Liver (tissue), 3 donors: ENCODE data around the gene CREBBP.

Source experiments
- GABPA ChIP-seq, 2 donors: IDR thresholded peaks in 1 of 2; conservative IDR thresholded peaks in 1 of 2; 2 replicates each; pipeline ENCODE4 v1.6.1; 2016; ENCODE audit warnings: antibody characterized with exemption in 2 of 2, mild to moderate bottlenecking in 1 of 2, moderate library complexity in 1 of 2
- RAD21 ChIP-seq, 2 donors: IDR thresholded peaks; 2 replicates each; pipeline ENCODE4 v1.6.1; 2016; ENCODE audit warnings: antibody characterized with exemption in 2 of 2, mild to moderate bottlenecking in 2 of 2
- RXRA ChIP-seq, 2 donors: IDR thresholded peaks; 2 replicates each; pipeline ENCODE4 v1.6.1; 2017 to 2018; ENCODE audit warnings: antibody characterized with exemption in 2 of 2, mild to moderate bottlenecking in 1 of 2
- SP1 ChIP-seq: IDR thresholded peaks from 2 replicates; pipeline ENCODE4 v1.6.1; 2018; ENCODE audit warnings: antibody characterized with exemption, mild to moderate bottlenecking
- TAF1 ChIP-seq: conservative IDR thresholded peaks from 2 replicates; pipeline ENCODE4 v1.6.1; 2016; ENCODE audit warnings: antibody characterized with exemption, mild to moderate bottlenecking
- YY1 ChIP-seq: IDR thresholded peaks from 2 replicates; pipeline ENCODE4 v1.6.1; 2016; ENCODE audit warnings: antibody characterized with exemption, mild to moderate bottlenecking
- TF ChIP-seq, protein P1 (sequence below): fragments of 150-350 bp; IDR thresholded peaks from 2 replicates; pipeline ENCODE4 v1.5.1; 2017; ENCODE audit warnings: improper control_type of control experiment, low read depth, low read length; ENCODE audit not compliant: missing input control
- TF ChIP-seq, protein P2 (sequence below): IDR thresholded peaks from 2 replicates; pipeline ENCODE4 v1.6.1; 2016; ENCODE audit warnings: antibody characterized with exemption
- donor health status: healthy.
- donor health status: healthy.

DNA sequence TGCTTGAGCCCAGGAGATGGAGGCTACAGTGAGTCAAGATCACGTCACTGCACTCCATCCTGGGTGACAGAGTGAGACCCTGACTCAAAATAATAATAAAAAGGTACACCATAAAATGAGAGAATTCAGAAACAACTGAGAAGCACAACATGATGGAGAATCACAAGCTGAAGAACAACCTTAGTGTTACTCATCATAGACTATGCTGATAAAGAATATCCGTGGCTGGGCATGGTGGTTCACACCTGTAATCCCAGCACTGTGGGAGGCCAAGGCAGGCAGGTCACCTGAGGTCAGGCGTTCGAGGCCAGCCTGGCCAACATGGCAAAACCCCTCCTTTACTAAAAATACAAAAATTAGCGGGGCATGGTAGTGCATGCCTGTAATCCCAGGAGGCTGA, 16.0 kb downstream of the CREBBP start:
- TF ChIP-seq TAF1 (no peak), RAD21 (IDR thresholded peaks at IDR 0.05) (no peak), GABPA (IDR thresholded peaks at IDR 0.05 in 1 of 2, conservative IDR thresholded peaks at IDR 0.05 in 1 of 2) (no peak), SP1 (no peak), YY1 (no peak), RXRA (IDR thresholded peaks at IDR 0.05) (no peak)
- TF ChIP-seq, protein P1, sequence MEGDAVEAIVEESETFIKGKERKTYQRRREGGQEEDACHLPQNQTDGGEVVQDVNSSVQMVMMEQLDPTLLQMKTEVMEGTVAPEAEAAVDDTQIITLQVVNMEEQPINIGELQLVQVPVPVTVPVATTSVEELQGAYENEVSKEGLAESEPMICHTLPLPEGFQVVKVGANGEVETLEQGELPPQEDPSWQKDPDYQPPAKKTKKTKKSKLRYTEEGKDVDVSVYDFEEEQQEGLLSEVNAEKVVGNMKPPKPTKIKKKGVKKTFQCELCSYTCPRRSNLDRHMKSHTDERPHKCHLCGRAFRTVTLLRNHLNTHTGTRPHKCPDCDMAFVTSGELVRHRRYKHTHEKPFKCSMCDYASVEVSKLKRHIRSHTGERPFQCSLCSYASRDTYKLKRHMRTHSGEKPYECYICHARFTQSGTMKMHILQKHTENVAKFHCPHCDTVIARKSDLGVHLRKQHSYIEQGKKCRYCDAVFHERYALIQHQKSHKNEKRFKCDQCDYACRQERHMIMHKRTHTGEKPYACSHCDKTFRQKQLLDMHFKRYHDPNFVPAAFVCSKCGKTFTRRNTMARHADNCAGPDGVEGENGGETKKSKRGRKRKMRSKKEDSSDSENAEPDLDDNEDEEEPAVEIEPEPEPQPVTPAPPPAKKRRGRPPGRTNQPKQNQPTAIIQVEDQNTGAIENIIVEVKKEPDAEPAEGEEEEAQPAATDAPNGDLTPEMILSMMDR, result no peak
- TF ChIP-seq, protein P2, sequence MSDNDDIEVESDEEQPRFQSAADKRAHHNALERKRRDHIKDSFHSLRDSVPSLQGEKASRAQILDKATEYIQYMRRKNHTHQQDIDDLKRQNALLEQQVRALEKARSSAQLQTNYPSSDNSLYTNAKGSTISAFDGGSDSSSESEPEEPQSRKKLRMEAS, result no peak
